Effector memory CD4-positive, alpha-beta T cell (primary cell): Measurements from ENCODE around the gene ARHGAP28.

Source experiments
- DNase-seq, 3 donors: peaks; one replicate each; pipeline ENCODE4 v3.0.0-alpha.2; 2020
- H3K27ac ChIP-seq: 2 replicates; pipeline ENCODE4 v1.7.0; 2013; ENCODE audit warnings: mild to moderate bottlenecking, low read length, moderate library complexity; ENCODE audit not compliant: insufficient read depth, poor library complexity, severe bottlenecking
- H3K27me3 ChIP-seq: replicated peaks from 2 replicates; pipeline ENCODE4 v1.7.0; 2013; ENCODE audit warnings: mild to moderate bottlenecking, low read length; ENCODE audit not compliant: insufficient read depth, control insufficient read depth, poor library complexity, severe bottlenecking
- H3K36me3 ChIP-seq: 2 replicates; pipeline ENCODE4 v1.7.0; 2013; ENCODE audit warnings: mild to moderate bottlenecking, low read length, moderate library complexity; ENCODE audit not compliant: control insufficient read depth, insufficient read depth
- H3K4me1 ChIP-seq: 2 replicates; pipeline ENCODE4 v1.7.0; 2013; ENCODE audit warnings: low read length, mild to moderate bottlenecking; ENCODE audit not compliant: control insufficient read depth, insufficient read depth, poor library complexity, severe bottlenecking
- H3K4me3 ChIP-seq: 2 replicates; pipeline ENCODE4 v1.7.0; 2013; ENCODE audit warnings: low read length, low read depth, mild to moderate bottlenecking; ENCODE audit not compliant: insufficient read depth, poor library complexity, severe bottlenecking
- H3K9me3 ChIP-seq: 2 replicates; pipeline ENCODE4 v1.7.0; 2013; ENCODE audit warnings: mild to moderate bottlenecking, low read length, moderate library complexity; ENCODE audit not compliant: control insufficient read depth

The ARHGAP28 gene

GRCh38 chr18:6891788-6892187 is 162.3 kb downstream of the ARHGAP28 start:
- no peak overlapping the region for H3K27ac ChIP-seq
- H3K4me3 ChIP-seq: no peak overlapping the region
- H3K36me3 ChIP-seq: no peaks in the 10 kb centered on the region
- no peak for DNase-seq
- H3K27me3 ChIP-seq: no peaks in the 10 kb centered on the region
- no peaks in the 10 kb centered on the region for H3K4me1 ChIP-seq
- no peaks in the 10 kb centered on the region for H3K9me3 ChIP-seq

- Histone ChIP-seq H3K27ac (no peak overlapping the region), H3K27me3 (no peaks in the 10 kb centered on the region), H3K36me3 (no peaks in the 10 kb centered on the region), H3K4me1 (no peaks in the 10 kb centered on the region), H3K4me3 (no peak overlapping the region), H3K9me3 (no peaks in the 10 kb centered on the region)
- no peak for DNase-seq
Measured at GRCh38 chr18:6901286-6901926, 171.9 kb downstream of the ARHGAP28 start.

GRCh38 chr18:6917072-6917471 is 187.6 kb downstream of the ARHGAP28 start:
- Histone ChIP-seq H3K36me3 (no peaks in the 10 kb centered on the region), H3K9me3 (no peaks in the 10 kb centered on the region), H3K27ac (no peak overlapping the region), H3K4me1 (no peaks in the 10 kb centered on the region), H3K4me3 (no peak overlapping the region), H3K27me3 (no peaks in the 10 kb centered on the region)
- no peak for DNase-seq

- no peak overlapping the region for H3K27ac ChIP-seq
- H3K9me3 ChIP-seq: no peaks in the 10 kb centered on the region
- DNase-seq: no peak
- H3K4me1 ChIP-seq: no peaks in the 10 kb centered on the region
- H3K27me3 ChIP-seq: no peaks in the 10 kb centered on the region
- H3K36me3 ChIP-seq: no peaks in the 10 kb centered on the region
- no peak overlapping the region for H3K4me3 ChIP-seq
Measured at GRCh38 chr18:6920099-6920955, 190.8 kb downstream of the ARHGAP28 start.

- Histone ChIP-seq H3K4me3 (no peak overlapping the region), H3K36me3 (no peaks in the 10 kb centered on the region), H3K4me1 (no peaks in the 10 kb centered on the region), H3K27ac (no peak overlapping the region), H3K9me3 (no peaks in the 10 kb centered on the region), H3K27me3 (no peaks in the 10 kb centered on the region)
- no peak for DNase-seq
Measured at GRCh38 chr18:6921571-6921970, 192.1 kb downstream of the ARHGAP28 start.

GRCh38 chr18:6923220-6923619 is 193.7 kb downstream of the ARHGAP28 start:
- Histone ChIP-seq H3K9me3 (no peaks in the 10 kb centered on the region), H3K27ac (no peak overlapping the region), H3K36me3 (no peaks in the 10 kb centered on the region), H3K4me3 (no peak overlapping the region), H3K4me1 (no peaks in the 10 kb centered on the region), H3K27me3 (no peaks in the 10 kb centered on the region)
- DNase-seq: no peak

GRCh38 chr18:6927153-6927552 is 197.6 kb downstream of the ARHGAP28 start:
- Histone ChIP-seq H3K4me1 (no peaks in the 10 kb centered on the region), H3K27ac (no peak overlapping the region), H3K36me3 (no peaks in the 10 kb centered on the region), H3K9me3 (no peaks in the 10 kb centered on the region), H3K27me3 (no peaks in the 10 kb centered on the region), H3K4me3 (no peak overlapping the region)
- no peak for DNase-seq

GRCh38 chr18:6928359-6928758 is 198.8 kb downstream of the ARHGAP28 start:
- no peak overlapping the region for H3K27ac ChIP-seq
- no peak overlapping the region for H3K4me3 ChIP-seq
- H3K9me3 ChIP-seq: no peaks in the 10 kb centered on the region
- no peak for DNase-seq
- H3K36me3 ChIP-seq: no peaks in the 10 kb centered on the region
- no peaks in the 10 kb centered on the region for H3K27me3 ChIP-seq
- H3K4me1 ChIP-seq: no peaks in the 10 kb centered on the region

GRCh38 chr18:6929370-6930102 is 200.0 kb downstream of the ARHGAP28 start:
- no peak for DNase-seq
- Histone ChIP-seq H3K27ac (no peak overlapping the region), H3K4me1 (no peaks in the 10 kb centered on the region)

GRCh38 chr18:6934859-6935258 is 205.3 kb downstream of the ARHGAP28 start:
- H3K4me3 ChIP-seq: no peak overlapping the region
- no peaks in the 10 kb centered on the region for H3K27me3 ChIP-seq

More at GRCh38 chr18:6929370-6930102, 200.0 kb downstream of the ARHGAP28 start:
- no peaks in the 10 kb centered on the region for H3K27me3 ChIP-seq
- H3K36me3 ChIP-seq: no peaks in the 10 kb centered on the region
- no peaks in the 10 kb centered on the region for H3K9me3 ChIP-seq
- no peak overlapping the region for H3K4me3 ChIP-seq

More at GRCh38 chr18:6934859-6935258, 205.3 kb downstream of the ARHGAP28 start:
- no peak overlapping the region for H3K27ac ChIP-seq
- no peak for DNase-seq
- no peaks in the 10 kb centered on the region for H3K9me3 ChIP-seq
- no peaks in the 10 kb centered on the region for H3K4me1 ChIP-seq
- no peaks in the 10 kb centered on the region for H3K36me3 ChIP-seq
